Neuron (in vitro differentiated cells): ENCODE measurements around the gene FAM234B.

Experiments used
- H2AFZ ChIP-seq: one replicate; pipeline ENCODE4 v1.6.1; 2013; ENCODE audit warnings: low read depth, mild to moderate bottlenecking, inconsistent platforms, low read length, moderate library complexity
- H3K27me3 ChIP-seq: one replicate; pipeline ENCODE4 v1.6.1; 2013; ENCODE audit warnings: low read length; ENCODE audit not compliant: insufficient read depth
- H3K36me3 ChIP-seq: one replicate; pipeline ENCODE4 v1.6.1; 2013; ENCODE audit warnings: low read length; ENCODE audit not compliant: insufficient read depth
- H3K4me1 ChIP-seq: one replicate; pipeline ENCODE4 v1.6.1; 2013; ENCODE audit warnings: low read length; ENCODE audit not compliant: insufficient read depth
- H3K4me3 ChIP-seq: 2 replicates; pipeline ENCODE4 v1.5.1; 2013; ENCODE audit warnings: mild to moderate bottlenecking, low read length, moderate library complexity
- H3K9me3 ChIP-seq: one replicate; pipeline ENCODE4 v1.6.1; 2013; ENCODE audit warnings: low read length

Gene FAM234B, protein sequence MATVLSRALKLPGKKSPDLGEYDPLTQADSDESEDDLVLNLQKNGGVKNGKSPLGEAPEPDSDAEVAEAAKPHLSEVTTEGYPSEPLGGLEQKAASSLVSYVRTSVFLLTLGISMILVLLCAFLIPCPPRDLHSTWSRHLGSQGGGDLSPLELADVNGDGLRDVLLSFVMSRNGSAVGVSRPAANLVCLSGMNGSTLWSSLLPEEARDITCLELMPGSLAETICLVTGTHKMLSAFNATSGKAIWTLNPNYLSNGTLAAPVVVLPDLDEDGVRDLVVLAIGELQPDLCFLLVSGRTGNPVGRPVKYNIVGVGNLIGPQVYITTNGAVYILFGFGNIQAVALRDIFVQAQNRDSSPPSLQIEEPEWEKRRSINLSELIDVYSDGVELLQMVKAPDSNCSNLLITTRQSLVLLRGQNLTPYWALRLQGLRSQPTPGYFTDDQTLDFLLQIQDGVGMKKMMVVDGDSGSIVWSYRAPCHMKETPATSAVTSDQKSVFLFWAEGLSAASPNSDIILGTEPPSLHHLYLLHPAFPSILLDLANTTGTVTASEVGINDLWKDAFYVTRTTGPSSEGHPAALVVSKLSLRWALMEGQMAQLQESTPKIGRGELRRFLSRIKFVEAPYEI

DNA sequence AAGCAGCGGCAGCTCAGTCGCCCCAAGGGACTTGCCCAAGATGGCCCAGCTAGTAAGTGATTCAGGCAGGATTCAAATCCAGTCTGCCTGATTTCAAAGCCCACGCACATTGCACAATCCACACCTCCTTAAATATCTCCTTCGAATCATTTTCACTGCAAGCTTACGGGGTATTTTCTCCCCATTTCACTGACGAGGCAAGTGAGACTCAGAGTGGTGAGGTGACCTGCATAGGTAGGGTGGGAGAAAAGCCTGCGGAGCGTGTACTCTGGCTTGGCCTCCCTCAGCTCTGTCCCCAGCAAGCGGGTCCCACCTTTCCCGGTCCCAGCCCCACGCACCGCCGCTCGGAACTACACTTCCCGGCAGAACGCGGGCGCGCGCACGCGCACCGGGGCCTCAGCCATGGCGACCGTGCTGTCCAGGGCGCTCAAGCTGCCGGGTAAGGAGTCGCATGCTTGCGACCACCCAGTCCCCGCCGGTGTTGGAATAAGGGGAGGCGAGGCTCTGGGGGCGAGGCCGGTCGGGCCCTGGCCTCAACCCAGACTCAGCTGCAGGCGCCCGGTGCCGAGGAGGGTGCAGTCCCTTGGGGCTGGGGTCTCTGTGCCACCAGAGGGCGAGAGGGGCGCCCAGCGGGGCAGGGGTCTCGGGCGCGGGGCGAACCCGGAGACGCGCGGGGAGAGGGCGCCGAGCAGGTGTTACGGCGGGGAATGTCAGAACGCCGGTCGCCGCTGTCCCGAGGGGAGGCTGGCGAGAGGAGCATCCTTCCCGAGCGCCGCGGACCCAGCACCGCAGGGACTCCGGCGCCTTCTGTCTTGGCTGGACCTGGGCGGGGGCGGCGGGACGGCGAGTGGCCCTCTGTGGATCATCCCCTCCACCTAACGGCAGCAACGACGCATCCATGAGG lies at the start of gene FAM234B:
Gene FAM234B (plus strand): TSS at position 380 of the 904 bp plus-strand sequence. CDS start 23 bp downstream, at position 403.
- no peaks in the 10 kb centered on the region for H3K9me3 ChIP-seq
- peaks cover 4% of the 10 kb centered on the region for H3K4me1 ChIP-seq
- no peaks in the 10 kb centered on the region for H3K36me3 ChIP-seq
- peak within 1 kb of the TSS; percentile 80 for H2AFZ ChIP-seq
- peak within 1 kb of the TSS; percentile 78 for H3K4me3 ChIP-seq
- peaks cover 6% of the 10 kb centered on the region for H3K27me3 ChIP-seq

DNA sequence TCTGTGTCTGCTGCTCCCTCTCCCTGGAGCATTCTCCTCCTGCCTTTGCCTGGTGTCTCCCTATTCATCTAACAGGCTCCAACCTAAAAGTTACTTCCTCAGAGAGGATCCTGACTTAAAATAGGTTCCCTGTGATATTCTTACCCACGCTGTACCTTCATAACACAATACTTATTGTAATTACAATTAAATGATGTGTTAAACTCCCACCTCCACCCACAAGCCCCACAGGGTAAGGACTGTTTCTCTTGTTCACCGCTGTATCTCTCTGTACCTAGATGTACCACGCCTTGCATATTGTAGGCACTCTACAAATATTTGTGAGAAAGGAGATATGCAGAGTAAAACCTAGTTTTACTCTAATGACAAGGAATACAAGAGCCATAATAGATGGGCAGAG lies 49.1 kb upstream of the FAM234B start:
- no peaks in the 10 kb centered on the region for H3K36me3 ChIP-seq
- no peaks in the 10 kb centered on the region for H3K27me3 ChIP-seq
- H3K4me3 ChIP-seq = no peak overlapping the region
- H3K9me3 ChIP-seq = no peaks in the 10 kb centered on the region
- no peak overlapping the region for H2AFZ ChIP-seq
- H3K4me1 ChIP-seq = no peaks in the 10 kb centered on the region

DNA sequence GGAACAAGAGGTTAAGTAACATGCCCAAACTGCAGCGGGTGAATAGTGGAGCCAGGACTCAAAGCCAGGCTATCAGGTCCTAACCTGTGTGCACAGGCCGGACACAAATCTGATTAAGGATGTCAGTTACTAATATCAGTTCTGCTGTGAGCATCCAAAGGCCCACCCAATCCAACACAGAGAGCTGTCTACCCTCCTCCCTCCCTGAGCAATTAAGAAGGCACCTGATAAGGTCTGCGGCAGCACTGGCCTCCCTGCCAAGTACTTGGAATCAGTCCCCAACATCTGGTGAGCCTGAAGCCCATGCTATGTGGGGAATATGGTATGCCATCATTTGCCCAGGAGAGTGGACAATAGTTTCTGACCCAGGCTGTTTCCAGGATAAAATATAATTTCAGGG lies 48.0 kb upstream of the FAM234B start:
- Histone ChIP-seq H3K27me3 (no peaks in the 10 kb centered on the region), H3K4me1 (peaks cover 2% of the 10 kb centered on the region), H3K9me3 (no peaks in the 10 kb centered on the region), H2AFZ (no peak overlapping the region), H3K36me3 (no peaks in the 10 kb centered on the region), H3K4me3 (no peak overlapping the region)

DNA sequence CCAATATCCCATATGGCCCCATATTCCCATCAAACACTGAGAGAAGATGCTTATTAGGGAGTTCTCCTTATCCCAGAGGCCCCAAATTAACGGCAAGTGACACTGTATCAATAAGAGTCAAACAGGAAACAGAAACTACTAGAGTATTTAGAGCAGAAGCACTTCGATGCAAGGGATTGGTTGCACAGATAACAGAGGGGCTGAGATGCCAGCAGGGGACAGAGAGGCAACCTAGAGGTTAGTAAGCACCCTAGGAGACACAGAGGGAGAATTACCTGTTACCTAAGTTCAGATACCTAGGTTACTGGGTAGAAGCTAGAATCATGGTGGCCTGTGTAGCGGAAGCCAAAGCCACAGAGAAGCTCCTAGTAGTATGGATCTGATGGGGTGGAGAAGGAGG lies 47.0 kb upstream of the FAM234B start:
- H3K4me3 ChIP-seq = no peak overlapping the region
- no peaks in the 10 kb centered on the region for H3K27me3 ChIP-seq
- no peak overlapping the region for H2AFZ ChIP-seq
- no peaks in the 10 kb centered on the region for H3K9me3 ChIP-seq
- H3K36me3 ChIP-seq = no peaks in the 10 kb centered on the region
- H3K4me1 ChIP-seq = peaks cover 2% of the 10 kb centered on the region

DNA sequence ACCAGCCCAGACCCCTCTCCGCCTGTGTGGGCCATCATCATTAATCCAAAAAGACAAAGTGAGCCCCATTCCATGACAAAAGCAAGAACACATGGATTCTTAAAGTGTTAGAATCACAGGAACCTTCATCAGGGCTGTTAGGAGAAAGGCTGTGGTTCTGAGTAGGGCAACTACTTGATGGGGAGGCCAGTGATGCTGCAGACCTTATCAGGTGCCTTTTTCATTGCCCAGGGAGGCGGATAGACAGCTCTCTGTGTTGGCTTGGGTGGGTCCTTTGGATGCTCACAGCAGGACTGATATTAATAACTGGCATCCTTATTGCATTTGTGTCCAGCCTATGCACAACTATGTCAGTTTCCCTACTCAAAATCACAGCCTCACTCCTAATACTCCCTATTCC lies 46.4 kb upstream of the FAM234B start:
- Histone ChIP-seq H3K9me3 (no peaks in the 10 kb centered on the region), H3K4me1 (peaks cover 2% of the 10 kb centered on the region), H3K27me3 (no peaks in the 10 kb centered on the region), H3K4me3 (no peak overlapping the region), H3K36me3 (no peaks in the 10 kb centered on the region), H2AFZ (no peak overlapping the region)

DNA sequence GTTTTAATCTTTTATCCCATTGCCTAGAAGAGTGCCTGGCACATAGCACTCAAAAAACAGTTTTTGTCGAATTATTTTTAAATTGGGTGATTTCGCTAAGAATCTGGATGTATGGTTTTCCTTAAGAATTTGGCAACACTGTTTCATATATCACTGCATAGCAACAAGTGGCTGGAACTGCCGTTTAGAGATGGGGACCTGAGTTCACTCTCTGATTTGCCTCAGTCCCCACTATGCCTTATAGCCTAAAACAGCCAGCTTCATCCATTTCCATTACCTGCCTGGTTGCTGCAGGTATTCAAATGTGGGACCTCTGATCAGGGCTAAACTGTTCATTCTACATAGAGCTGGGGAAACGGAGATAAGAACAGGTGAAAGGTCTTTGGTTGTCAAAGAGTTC lies 45.9 kb upstream of the FAM234B start:
- Histone ChIP-seq H3K27me3 (no peaks in the 10 kb centered on the region), H3K4me3 (no peak overlapping the region), H2AFZ (no peak overlapping the region), H3K36me3 (no peaks in the 10 kb centered on the region), H3K4me1 (peaks cover 2% of the 10 kb centered on the region), H3K9me3 (no peaks in the 10 kb centered on the region)

DNA sequence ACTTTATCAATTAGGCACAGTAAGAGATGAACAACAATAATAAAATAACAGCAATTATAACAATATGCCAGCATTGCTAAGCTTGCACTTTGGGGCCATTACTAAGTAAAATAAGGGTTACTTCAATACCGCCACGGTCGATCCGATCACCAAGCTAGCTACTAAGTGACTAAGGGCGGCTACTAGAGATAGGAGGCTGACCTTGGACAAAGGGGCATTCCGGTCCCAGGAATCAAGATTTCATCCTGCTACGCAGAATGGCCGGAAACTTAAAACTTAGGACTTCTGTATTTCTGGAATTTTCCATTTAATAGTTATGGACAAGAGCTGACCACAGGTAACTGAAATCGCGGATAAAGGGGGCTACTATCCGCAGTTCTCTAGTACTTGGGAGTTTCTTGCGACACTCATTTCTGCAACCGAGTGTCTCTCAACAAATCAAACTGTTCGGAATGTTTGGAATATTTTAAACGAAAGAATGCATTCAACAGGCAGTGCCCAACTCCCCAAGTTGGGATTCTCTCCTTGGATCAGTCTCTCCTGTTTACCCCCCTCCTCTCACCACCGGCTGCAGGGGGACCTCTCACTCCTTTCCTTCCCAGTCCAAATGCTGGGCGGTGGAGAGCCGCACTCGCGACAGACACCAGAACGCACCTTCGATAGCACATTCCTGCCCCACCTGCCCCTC lies 44.8 kb upstream of the FAM234B start:
- peak overlapping the region; percentile 70 for H3K4me3 ChIP-seq
- H3K27me3 ChIP-seq = no peaks in the 10 kb centered on the region
- H2AFZ ChIP-seq = peak overlapping the region; percentile 70
- no peaks in the 10 kb centered on the region for H3K9me3 ChIP-seq
- H3K4me1 ChIP-seq = peaks cover 2% of the 10 kb centered on the region
- H3K36me3 ChIP-seq = no peaks in the 10 kb centered on the region

DNA sequence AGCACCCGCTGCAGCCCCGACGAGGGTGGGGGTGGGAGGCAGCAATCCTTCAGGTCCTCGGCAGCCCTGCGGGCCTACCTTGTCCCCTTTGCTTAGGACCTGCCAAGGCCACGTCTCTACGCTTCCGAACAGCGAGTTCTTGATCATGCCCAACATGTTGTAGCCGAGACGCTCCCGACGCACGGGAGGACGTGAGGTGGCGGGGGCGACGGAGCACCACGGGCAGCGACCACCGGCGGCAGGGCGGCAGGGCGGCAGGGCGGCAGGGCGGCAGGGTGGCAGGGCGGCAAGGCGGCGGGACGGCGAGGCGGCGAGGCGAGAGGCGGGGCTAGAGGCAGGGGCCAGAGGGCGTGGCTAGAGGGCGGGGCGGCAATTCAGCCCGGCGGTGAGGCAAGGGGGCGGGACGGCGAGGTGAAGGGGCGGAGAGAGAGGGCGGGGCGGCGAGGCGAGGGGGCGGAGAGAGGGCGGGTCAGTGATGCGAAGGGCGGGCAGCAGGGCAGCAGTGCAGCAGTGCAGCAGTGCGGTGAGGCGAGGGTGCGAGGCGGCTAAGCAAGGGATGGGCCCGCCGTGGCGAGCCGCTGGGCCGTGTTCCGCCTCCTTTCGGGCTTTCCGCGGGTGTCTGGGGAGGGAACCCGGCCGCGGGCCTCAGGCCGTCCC lies 44.1 kb upstream of the FAM234B start, which contains the start of gene HEBP1:
Gene HEBP1 (minus strand): TSS at position 307 of the 657 bp plus-strand sequence. CDS start 151 bp downstream, at position 156.
- H3K27me3 ChIP-seq = no peaks in the 10 kb centered on the region
- peak within 1 kb of the TSS; percentile 70 for H3K4me3 ChIP-seq
- H3K4me1 ChIP-seq = peaks cover 2% of the 10 kb centered on the region
- H3K36me3 ChIP-seq = no peaks in the 10 kb centered on the region
- no peaks in the 10 kb centered on the region for H3K9me3 ChIP-seq
- peak within 1 kb of the TSS; percentile 77 for H2AFZ ChIP-seq

DNA sequence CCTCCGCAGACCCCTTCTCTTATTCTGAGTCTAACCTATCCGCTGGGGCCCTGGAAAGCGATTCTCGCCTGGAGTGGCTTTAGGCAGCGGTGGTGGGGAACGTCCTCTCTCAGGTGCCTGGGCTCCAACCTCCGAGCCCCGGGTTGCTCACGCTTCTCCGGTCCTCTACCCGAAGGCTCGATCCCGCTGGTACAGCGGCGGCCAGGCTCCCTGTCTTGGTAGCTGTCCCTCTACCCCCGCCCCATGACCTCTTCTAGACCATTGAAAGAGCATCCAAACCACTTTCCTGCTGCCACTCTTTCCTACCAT lies 43.6 kb upstream of the FAM234B start:
- Histone ChIP-seq H3K27me3 (no peaks in the 10 kb centered on the region), H3K36me3 (no peaks in the 10 kb centered on the region), H3K4me3 (peak overlapping the region; percentile 59), H3K9me3 (no peaks in the 10 kb centered on the region), H3K4me1 (peaks cover 2% of the 10 kb centered on the region), H2AFZ (peak overlapping the region; percentile 77)

DNA sequence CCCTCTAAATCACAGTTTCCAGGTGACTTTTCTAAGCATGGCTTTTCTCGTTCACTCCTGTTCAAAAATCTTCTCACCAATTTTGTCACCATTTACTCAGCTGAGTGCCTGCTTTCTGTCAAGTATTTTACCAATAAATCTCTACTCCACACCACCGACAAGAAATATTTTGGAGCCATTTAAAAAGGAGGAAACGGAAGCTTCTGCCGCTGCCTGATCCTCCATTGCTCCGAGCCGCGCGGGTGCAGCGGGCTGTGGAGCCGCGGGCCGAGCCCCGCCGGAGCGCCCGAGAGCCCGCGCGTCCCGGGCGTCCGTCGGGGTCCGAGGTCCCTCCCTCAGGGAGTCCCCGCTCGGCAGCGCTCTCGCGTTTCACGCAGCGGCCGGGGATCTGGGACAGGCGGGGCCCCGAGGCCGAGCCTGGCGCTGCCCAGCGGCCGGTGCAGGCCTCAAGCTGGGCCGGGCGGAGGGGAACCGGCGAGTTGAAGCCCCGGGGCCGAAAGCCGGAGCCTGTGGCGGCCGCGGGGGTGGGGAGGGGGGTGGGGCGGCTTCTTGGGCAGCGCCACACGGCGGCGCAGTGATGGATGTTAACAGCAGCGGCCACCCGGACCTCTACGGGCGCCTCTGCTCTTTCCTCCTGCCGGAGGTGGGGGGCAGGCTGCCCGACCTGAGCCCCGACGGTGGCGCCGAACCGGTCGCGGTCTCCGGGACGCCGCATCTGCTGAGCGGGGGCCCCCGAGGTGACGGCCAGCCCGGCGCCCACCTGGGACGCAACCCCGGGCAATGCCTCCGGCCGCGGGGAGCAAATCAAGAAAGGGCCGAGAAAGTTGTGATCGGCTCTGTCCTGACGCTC lies 43.0 kb upstream of the FAM234B start:
- Histone ChIP-seq H3K4me3 (peak overlapping the region; percentile 59), H3K27me3 (no peaks in the 10 kb centered on the region), H2AFZ (peak overlapping the region; percentile 77), H3K36me3 (no peaks in the 10 kb centered on the region), H3K4me1 (peaks cover 2% of the 10 kb centered on the region), H3K9me3 (no peaks in the 10 kb centered on the region)

DNA sequence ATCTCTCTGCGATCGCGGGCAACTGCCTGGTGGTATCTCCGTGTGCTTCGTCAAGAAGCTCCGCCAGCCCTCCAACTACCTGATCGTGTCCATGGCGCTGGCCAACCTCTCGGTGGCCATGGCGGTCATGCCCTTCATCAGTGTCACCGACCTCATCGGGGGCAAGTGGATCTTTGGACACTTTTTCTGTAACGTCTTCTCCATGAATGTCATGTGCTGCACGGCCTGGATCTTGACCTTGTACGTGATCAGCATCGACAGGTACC lies 42.5 kb upstream of the FAM234B start:
- peak overlapping the region; percentile 59 for H3K4me3 ChIP-seq
- peak overlapping the region; percentile 77 for H2AFZ ChIP-seq
- no peaks in the 10 kb centered on the region for H3K36me3 ChIP-seq
- no peaks in the 10 kb centered on the region for H3K9me3 ChIP-seq
- no peaks in the 10 kb centered on the region for H3K27me3 ChIP-seq
- H3K4me1 ChIP-seq = peaks cover 2% of the 10 kb centered on the region
